ENCODE data around the gene TRAPPC5. TPM values are rescaled to one million over a fixed set of nuclear protein-coding genes. Genes with fewer than 3 reads are reported as not detected.

TRAPPC5 gene
- total RNA-seq, 1 experiment from 2014 or later: 124 TPM

DNA sequence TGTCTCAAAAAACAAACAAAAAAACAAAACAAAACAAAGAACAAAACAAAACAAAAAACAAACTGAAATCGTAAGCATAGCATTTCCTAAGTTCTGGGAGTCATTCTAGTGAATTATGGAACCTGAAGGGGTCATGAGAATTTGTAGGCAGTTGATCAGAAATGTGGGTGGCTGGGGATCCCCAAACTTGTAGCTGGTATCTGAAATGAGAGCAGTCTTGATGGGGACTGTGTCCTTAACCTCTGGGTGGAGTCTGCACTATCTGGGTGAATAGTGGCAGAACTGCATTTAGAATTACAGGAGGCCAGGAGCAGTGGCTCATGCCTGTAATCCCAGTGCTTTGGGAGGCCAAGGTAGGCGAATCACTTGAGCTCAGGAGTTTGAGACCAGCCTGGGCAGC, 45.2 kb downstream of the TRAPPC5 start (continued):
- TF ChIP-seq, protein P1, sequence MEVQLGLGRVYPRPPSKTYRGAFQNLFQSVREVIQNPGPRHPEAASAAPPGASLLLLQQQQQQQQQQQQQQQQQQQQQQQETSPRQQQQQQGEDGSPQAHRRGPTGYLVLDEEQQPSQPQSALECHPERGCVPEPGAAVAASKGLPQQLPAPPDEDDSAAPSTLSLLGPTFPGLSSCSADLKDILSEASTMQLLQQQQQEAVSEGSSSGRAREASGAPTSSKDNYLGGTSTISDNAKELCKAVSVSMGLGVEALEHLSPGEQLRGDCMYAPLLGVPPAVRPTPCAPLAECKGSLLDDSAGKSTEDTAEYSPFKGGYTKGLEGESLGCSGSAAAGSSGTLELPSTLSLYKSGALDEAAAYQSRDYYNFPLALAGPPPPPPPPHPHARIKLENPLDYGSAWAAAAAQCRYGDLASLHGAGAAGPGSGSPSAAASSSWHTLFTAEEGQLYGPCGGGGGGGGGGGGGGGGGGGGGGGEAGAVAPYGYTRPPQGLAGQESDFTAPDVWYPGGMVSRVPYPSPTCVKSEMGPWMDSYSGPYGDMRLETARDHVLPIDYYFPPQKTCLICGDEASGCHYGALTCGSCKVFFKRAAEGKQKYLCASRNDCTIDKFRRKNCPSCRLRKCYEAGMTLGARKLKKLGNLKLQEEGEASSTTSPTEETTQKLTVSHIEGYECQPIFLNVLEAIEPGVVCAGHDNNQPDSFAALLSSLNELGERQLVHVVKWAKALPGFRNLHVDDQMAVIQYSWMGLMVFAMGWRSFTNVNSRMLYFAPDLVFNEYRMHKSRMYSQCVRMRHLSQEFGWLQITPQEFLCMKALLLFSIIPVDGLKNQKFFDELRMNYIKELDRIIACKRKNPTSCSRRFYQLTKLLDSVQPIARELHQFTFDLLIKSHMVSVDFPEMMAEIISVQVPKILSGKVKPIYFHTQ (CRISPR knock-in tag; IDR thresholded peaks at IDR 0.05): no peak
- TF ChIP-seq JUN (CRISPR knock-in tag; IDR thresholded peaks at IDR 0.05): no peak
- TF ChIP-seq GABPB1 (CRISPR knock-in tag; IDR thresholded peaks at IDR 0.05): no peak
- no peak for TF ChIP-seq ZNF232 (CRISPR knock-in tag; IDR thresholded peaks at IDR 0.05)
- TF ChIP-seq GRHL2 (CRISPR knock-in tag; IDR thresholded peaks at IDR 0.05; ENCODE audit: insufficient replicate concordance, severe bottlenecking): no peak
- TF ChIP-seq JAZF1 (CRISPR knock-in tag; IDR thresholded peaks at IDR 0.05): no peak
- TF ChIP-seq MYBL2 (CRISPR knock-in tag; IDR thresholded peaks at IDR 0.05): no peak

DNA sequence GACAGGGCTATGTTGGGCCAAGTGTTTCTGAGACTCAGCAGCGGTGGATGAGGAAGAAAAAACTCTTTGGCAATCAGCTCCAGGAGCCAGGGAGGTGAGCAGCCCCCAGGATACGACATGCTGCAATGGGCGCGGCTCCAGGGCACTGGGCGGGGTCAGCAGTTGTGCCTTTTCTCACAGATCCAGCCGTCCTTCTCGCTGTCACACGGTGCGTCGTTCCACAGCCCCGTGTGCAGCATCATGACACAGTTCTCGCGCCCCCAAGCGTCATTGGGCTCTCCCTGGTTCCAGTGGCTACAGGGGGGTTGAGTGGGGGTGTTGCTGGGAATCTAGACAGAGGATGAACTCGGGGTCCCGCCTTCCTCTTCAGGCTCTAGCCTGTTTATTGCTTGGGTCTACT, 48.6 kb downstream of the TRAPPC5 start:
- H3K27ac Mint-ChIP-seq: no peak overlapping the region
- peaks cover 73% of the 10 kb centered on the region for H3K27me3 Mint-ChIP-seq (ENCODE audit: low read depth)

DNA sequence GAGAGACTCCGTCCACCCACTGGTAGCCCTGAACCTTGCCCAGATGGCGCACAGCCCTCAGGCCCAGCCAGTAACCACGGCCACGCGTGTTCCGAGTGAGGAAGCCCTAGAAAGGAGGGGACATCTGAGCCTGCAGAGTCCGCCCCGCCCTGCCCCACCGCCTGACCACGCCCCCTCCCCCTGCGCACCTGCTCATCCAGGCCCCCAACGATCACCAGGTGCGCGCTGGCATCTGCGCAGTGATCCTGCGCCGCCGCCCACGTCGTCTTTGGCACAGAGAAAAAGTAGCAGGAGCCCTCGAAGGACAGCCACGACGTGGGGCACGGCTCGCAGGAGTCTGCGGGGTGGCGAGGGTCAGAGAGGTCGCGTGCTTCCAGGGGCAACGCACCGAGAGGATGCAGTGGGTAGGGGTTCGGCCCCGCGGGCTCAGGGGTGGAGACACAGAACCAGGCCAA, 49.2 kb downstream of the TRAPPC5 start:
- H3K36me3 Mint-ChIP-seq: no peaks in the 10 kb centered on the region
- H3K27ac Mint-ChIP-seq: no peak overlapping the region
- peak overlapping the region; percentile 80 for H3K4me3 Mint-ChIP-seq
- TF ChIP-seq NFYB (CRISPR knock-in tag; conservative IDR thresholded peaks at IDR 0.05; ENCODE audit: low read depth) (no peak), PRRX2 (CRISPR knock-in tag; IDR thresholded peaks at IDR 0.05) (no peak), ZNF317 (CRISPR knock-in tag; IDR thresholded peaks at IDR 0.05; ENCODE audit: borderline replicate concordance, low read depth) (no peak), HMGA2 (CRISPR knock-in tag; IDR thresholded peaks at IDR 0.05) (no peak), JAZF1 (CRISPR knock-in tag; IDR thresholded peaks at IDR 0.05) (no peak), ATF3 (CRISPR knock-in tag; conservative IDR thresholded peaks at IDR 0.05) (no peak), ATF1 (CRISPR knock-in tag; IDR thresholded peaks at IDR 0.05) (no peak), TP53 (CRISPR knock-in tag; IDR thresholded peaks at IDR 0.05) (no peak)
- TF ChIP-seq, protein P2, sequence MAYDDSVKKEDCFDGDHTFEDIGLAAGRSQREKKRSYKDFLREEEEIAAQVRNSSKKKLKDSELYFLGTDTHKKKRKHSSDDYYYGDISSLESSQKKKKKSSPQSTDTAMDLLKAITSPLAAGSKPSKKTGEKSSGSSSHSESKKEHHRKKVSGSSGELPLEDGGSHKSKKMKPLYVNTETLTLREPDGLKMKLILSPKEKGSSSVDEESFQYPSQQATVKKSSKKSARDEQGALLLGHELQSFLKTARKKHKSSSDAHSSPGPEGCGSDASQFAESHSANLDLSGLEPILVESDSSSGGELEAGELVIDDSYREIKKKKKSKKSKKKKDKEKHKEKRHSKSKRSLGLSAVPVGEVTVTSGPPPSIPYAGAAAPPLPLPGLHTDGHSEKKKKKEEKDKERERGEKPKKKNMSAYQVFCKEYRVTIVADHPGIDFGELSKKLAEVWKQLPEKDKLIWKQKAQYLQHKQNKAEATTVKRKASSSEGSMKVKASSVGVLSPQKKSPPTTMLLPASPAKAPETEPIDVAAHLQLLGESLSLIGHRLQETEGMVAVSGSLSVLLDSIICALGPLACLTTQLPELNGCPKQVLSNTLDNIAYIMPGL (CRISPR knock-in tag; IDR thresholded peaks at IDR 0.05): no peak
- TF ChIP-seq, protein P3, sequence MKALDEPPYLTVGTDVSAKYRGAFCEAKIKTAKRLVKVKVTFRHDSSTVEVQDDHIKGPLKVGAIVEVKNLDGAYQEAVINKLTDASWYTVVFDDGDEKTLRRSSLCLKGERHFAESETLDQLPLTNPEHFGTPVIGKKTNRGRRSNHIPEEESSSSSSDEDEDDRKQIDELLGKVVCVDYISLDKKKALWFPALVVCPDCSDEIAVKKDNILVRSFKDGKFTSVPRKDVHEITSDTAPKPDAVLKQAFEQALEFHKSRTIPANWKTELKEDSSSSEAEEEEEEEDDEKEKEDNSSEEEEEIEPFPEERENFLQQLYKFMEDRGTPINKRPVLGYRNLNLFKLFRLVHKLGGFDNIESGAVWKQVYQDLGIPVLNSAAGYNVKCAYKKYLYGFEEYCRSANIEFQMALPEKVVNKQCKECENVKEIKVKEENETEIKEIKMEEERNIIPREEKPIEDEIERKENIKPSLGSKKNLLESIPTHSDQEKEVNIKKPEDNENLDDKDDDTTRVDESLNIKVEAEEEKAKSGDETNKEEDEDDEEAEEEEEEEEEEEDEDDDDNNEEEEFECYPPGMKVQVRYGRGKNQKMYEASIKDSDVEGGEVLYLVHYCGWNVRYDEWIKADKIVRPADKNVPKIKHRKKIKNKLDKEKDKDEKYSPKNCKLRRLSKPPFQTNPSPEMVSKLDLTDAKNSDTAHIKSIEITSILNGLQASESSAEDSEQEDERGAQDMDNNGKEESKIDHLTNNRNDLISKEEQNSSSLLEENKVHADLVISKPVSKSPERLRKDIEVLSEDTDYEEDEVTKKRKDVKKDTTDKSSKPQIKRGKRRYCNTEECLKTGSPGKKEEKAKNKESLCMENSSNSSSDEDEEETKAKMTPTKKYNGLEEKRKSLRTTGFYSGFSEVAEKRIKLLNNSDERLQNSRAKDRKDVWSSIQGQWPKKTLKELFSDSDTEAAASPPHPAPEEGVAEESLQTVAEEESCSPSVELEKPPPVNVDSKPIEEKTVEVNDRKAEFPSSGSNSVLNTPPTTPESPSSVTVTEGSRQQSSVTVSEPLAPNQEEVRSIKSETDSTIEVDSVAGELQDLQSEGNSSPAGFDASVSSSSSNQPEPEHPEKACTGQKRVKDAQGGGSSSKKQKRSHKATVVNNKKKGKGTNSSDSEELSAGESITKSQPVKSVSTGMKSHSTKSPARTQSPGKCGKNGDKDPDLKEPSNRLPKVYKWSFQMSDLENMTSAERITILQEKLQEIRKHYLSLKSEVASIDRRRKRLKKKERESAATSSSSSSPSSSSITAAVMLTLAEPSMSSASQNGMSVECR (CRISPR knock-in tag; IDR thresholded peaks at IDR 0.05; ENCODE audit: borderline replicate concordance): no peak
- H3K9me3 Mint-ChIP-seq: no peaks in the 10 kb centered on the region
- POLR2A ChIA-PET: no interaction called here
- H3K4me1 Mint-ChIP-seq: peaks cover 13% of the 10 kb centered on the region
- CTCF ChIA-PET: interaction anchor here (0.7 to 2.9 kb wide), 3 partner anchors 49 to 162 kb away, joined by 3 to 14 read pairs (median 4); partner anchors contain the start of gene TRAPPC5
- ATAC-seq: peak; percentile 62
- peak; percentile 63 for DNase-seq (ENCODE audit: low spot score)
- peaks cover 78% of the 10 kb centered on the region for H3K27me3 Mint-ChIP-seq (ENCODE audit: low read depth)

More for the DNA sequence above, 48.6 kb downstream of the TRAPPC5 start:
- peak; percentile 41 for ATAC-seq
- H3K9me3 Mint-ChIP-seq: no peaks in the 10 kb centered on the region
- peaks cover 13% of the 10 kb centered on the region for H3K4me1 Mint-ChIP-seq
- ChIA-PET CTCF (interaction anchor here (0.7 to 2.9 kb wide), 2 partner anchors 48 to 161 kb away, joined by 5 to 14 read pairs; partner anchors contain the start of gene TRAPPC5), POLR2A (interaction anchor here (0.5 kb wide), 1 partner anchor 84 kb away, joined by 9 read pairs; no protein-coding TSS in a partner anchor)
- H3K36me3 Mint-ChIP-seq: no peaks in the 10 kb centered on the region
- DNase-seq (ENCODE audit: low spot score): peak; percentile 46
- TF ChIP-seq ZNF121 (CRISPR knock-in tag; IDR thresholded peaks at IDR 0.05): no peak
- H3K4me3 Mint-ChIP-seq: peak overlapping the region; percentile 80
